Prostate gland (tissue), 2 donors: ENCODE measurements around the gene PHIP.

Source experiments
- POLR2A ChIP-seq: fragments of 450-650 bp; IDR thresholded peaks from one replicate; pipeline ENCODE4 v1.6.1; 2016; ENCODE audit warnings: antibody characterized with exemption, mild to moderate bottlenecking
- POLR2AphosphoS5 ChIP-seq: sonication (generic); formaldehyde crosslinking; IDR thresholded peaks from one replicate; pipeline ENCODE4 v1.6.1; 2017; ENCODE audit warnings: antibody characterized with exemption
- TF ChIP-seq, protein P1 (sequence below), 4 experiments: fragments of 200-600 bp in 2 of 4; fragments of 450-650 bp in 2 of 4; sonication (generic) in 2 of 4; IDR thresholded peaks; 1 replicate in 3 of 4; 2 replicates in 1 of 4; pipeline ENCODE4 v1.5.1; 2016 to 2019; ENCODE audit warnings: antibody characterized with exemption in 4 of 4, mild to moderate bottlenecking in 2 of 4, moderate library complexity in 2 of 4

DNA sequence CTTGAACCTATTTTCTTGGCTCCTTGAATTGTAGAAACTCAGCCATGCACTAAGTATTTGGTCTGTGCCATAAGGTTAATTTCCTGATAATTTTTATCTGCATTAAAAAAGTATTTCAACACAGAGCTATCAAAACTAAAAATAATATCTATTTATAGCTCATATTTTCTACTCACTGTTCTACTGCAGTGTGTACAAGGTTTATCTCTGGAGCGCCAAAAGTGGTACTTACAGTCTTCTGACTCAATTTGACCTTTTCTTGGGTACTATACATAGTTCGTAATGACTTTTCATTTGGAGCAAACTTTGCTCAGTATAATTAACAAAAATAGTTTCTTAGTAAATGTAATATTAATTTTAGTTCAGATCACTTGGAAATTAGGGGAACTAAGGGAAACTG, 141.5 kb downstream of the PHIP start:
- TF ChIP-seq, protein P1, sequence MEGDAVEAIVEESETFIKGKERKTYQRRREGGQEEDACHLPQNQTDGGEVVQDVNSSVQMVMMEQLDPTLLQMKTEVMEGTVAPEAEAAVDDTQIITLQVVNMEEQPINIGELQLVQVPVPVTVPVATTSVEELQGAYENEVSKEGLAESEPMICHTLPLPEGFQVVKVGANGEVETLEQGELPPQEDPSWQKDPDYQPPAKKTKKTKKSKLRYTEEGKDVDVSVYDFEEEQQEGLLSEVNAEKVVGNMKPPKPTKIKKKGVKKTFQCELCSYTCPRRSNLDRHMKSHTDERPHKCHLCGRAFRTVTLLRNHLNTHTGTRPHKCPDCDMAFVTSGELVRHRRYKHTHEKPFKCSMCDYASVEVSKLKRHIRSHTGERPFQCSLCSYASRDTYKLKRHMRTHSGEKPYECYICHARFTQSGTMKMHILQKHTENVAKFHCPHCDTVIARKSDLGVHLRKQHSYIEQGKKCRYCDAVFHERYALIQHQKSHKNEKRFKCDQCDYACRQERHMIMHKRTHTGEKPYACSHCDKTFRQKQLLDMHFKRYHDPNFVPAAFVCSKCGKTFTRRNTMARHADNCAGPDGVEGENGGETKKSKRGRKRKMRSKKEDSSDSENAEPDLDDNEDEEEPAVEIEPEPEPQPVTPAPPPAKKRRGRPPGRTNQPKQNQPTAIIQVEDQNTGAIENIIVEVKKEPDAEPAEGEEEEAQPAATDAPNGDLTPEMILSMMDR (IDR thresholded peaks at IDR 0.05): no peak
- TF ChIP-seq POLR2AphosphoS5 (no peak), POLR2A (no peak)
